Activated T-helper 2 cell treated with anti-CD3 and anti-CD28 coated beads, Interferon-gamma antibody, Interleukin-2, Interleukin-4, amounts not matched to agents 10 μg/mL and 5 μg/mL and 100 μg/mL, durations not matched to agents 14 hours and 24 hours and 36 hours (primary cell): ENCODE measurements around the gene MGST2. TPM values are rescaled to one million over a fixed set of nuclear protein-coding genes. Genes with fewer than 3 reads are reported as not detected.

Experiments
- DNase-seq: peaks from one replicate; pipeline ENCODE4 v3.0.0; 2021; ENCODE audit warnings: low spot score
- H3K27ac Mint-ChIP-seq: one replicate; pipeline ENCODE4 v1.8.0; 2021; ENCODE audit warnings: mixed read lengths
- H3K27me3 Mint-ChIP-seq: one replicate; pipeline ENCODE4 v1.8.0; 2021; ENCODE audit warnings: low read depth, mixed read lengths
- H3K36me3 Mint-ChIP-seq: one replicate; pipeline ENCODE4 v1.8.0; 2021; ENCODE audit warnings: low read depth, mixed read lengths
- H3K4me1 Mint-ChIP-seq: one replicate; pipeline ENCODE4 v1.8.0; 2021; ENCODE audit warnings: low read depth, mixed read lengths
- H3K4me3 Mint-ChIP-seq: one replicate; pipeline ENCODE4 v1.8.0; 2021; ENCODE audit warnings: low read depth, mild to moderate bottlenecking, moderate library complexity, mixed read lengths
- H3K9me3 Mint-ChIP-seq: one replicate; pipeline ENCODE4 v1.8.0; 2021; ENCODE audit warnings: mixed read lengths
- intact Hi-C: fragments of 100-400 bp; cut with micrococcal nuclease; formaldehyde crosslinking; loops from one replicate; pipeline ENCODE4 v1.15.1; 2023
- total RNA-seq: library from RNA; stranded (reverse); gene quantifications from 2 replicates; pipeline ENCODE4 v1.2.3, GENCODE V29; 2022

MGST2 gene
- total RNA-seq, 1 donor from 2014 or later = 32.5 TPM

- Mint-ChIP-seq H3K27me3 (no peaks in the 10 kb centered on the region), H3K4me1 (peaks cover 36% of the 10 kb centered on the region), H3K4me3 (no peak overlapping the region), H3K27ac (no peak overlapping the region), H3K36me3 (peaks cover 12% of the 10 kb centered on the region), H3K9me3 (no peaks in the 10 kb centered on the region)
- no peak for DNase-seq
- intact Hi-C loops = loop anchor here (5.0 kb wide), 1 partner anchor 434 kb away; no protein-coding TSS in a partner anchor
These were observed 2.4 kb downstream of the MGST2 start for GRCh38 chr4:139668036-139668435.

- peaks cover 12% of the 10 kb centered on the region for H3K36me3 Mint-ChIP-seq
- DNase-seq = no peak
- H3K27ac Mint-ChIP-seq = no peak overlapping the region
- peaks cover 36% of the 10 kb centered on the region for H3K4me1 Mint-ChIP-seq
- no peak overlapping the region for H3K4me3 Mint-ChIP-seq
- intact Hi-C loops = loop anchor here (5.0 kb wide), 1 partner anchor 434 kb away; no protein-coding TSS in a partner anchor
- H3K27me3 Mint-ChIP-seq = no peaks in the 10 kb centered on the region
- H3K9me3 Mint-ChIP-seq = no peaks in the 10 kb centered on the region
These were observed 3.1 kb downstream of the MGST2 start for GRCh38 chr4:139668658-139669201.

GRCh38 chr4:139669335-139669734 lies 3.7 kb downstream of the MGST2 start:
- Mint-ChIP-seq H3K27ac (no peak overlapping the region), H3K4me1 (peaks cover 34% of the 10 kb centered on the region), H3K36me3 (peaks cover 12% of the 10 kb centered on the region), H3K27me3 (no peaks in the 10 kb centered on the region), H3K9me3 (no peaks in the 10 kb centered on the region), H3K4me3 (no peak overlapping the region)
- intact Hi-C loops = loop anchor here (5.0 kb wide), 1 partner anchor 433 kb away; no protein-coding TSS in a partner anchor
- no peak for DNase-seq

- Mint-ChIP-seq H3K27ac (no peak overlapping the region), H3K4me3 (no peak overlapping the region), H3K36me3 (peaks cover 12% of the 10 kb centered on the region), H3K9me3 (no peaks in the 10 kb centered on the region), H3K27me3 (no peaks in the 10 kb centered on the region), H3K4me1 (peaks cover 34% of the 10 kb centered on the region)
- DNase-seq = no peak
- intact Hi-C loops = loop anchor here (5.0 kb wide), 1 partner anchor 432 kb away; no protein-coding TSS in a partner anchor
These were observed 4.3 kb downstream of the MGST2 start for GRCh38 chr4:139669890-139670289.

- no peak for DNase-seq
- Mint-ChIP-seq H3K27me3 (no peaks in the 10 kb centered on the region), H3K36me3 (peaks cover 12% of the 10 kb centered on the region), H3K4me1 (peaks cover 31% of the 10 kb centered on the region), H3K27ac (no peak overlapping the region), H3K4me3 (no peak overlapping the region), H3K9me3 (no peaks in the 10 kb centered on the region)
- intact Hi-C loops = no loop called here
These were observed 5.2 kb downstream of the MGST2 start for GRCh38 chr4:139670775-139671174.

- no peaks in the 10 kb centered on the region for H3K27me3 Mint-ChIP-seq
- no peak for DNase-seq
- no peak overlapping the region for H3K27ac Mint-ChIP-seq
- peaks cover 32% of the 10 kb centered on the region for H3K4me1 Mint-ChIP-seq
- intact Hi-C loops = no loop called here
- no peak overlapping the region for H3K4me3 Mint-ChIP-seq
- no peaks in the 10 kb centered on the region for H3K9me3 Mint-ChIP-seq
- H3K36me3 Mint-ChIP-seq = peaks cover 9% of the 10 kb centered on the region
These were observed 6.6 kb downstream of the MGST2 start for GRCh38 chr4:139672215-139672614.

GRCh38 chr4:139672732-139673131 lies 7.1 kb downstream of the MGST2 start:
- no peaks in the 10 kb centered on the region for H3K27me3 Mint-ChIP-seq
- H3K9me3 Mint-ChIP-seq = no peaks in the 10 kb centered on the region
- no peak overlapping the region for H3K27ac Mint-ChIP-seq
- DNase-seq = no peak
- H3K4me1 Mint-ChIP-seq = peaks cover 27% of the 10 kb centered on the region
- H3K36me3 Mint-ChIP-seq = peaks cover 9% of the 10 kb centered on the region
- intact Hi-C loops = no loop called here
- H3K4me3 Mint-ChIP-seq = no peak overlapping the region

GRCh38 chr4:139674875-139675550 lies 9.4 kb downstream of the MGST2 start:
- Mint-ChIP-seq H3K27ac (no peak overlapping the region), H3K9me3 (no peaks in the 10 kb centered on the region), H3K36me3 (peaks cover 28% of the 10 kb centered on the region), H3K4me1 (peaks cover 12% of the 10 kb centered on the region), H3K27me3 (no peaks in the 10 kb centered on the region), H3K4me3 (no peak overlapping the region)
- intact Hi-C loops = no loop called here
- no peak for DNase-seq

- Mint-ChIP-seq H3K36me3 (peaks cover 35% of the 10 kb centered on the region), H3K27me3 (no peaks in the 10 kb centered on the region), H3K4me1 (peaks cover 12% of the 10 kb centered on the region), H3K9me3 (no peaks in the 10 kb centered on the region), H3K4me3 (no peak overlapping the region), H3K27ac (no peak overlapping the region)
- DNase-seq = no peak
- intact Hi-C loops = no loop called here
These were observed 10.0 kb downstream of the MGST2 start for GRCh38 chr4:139675651-139676050.

- H3K36me3 Mint-ChIP-seq = peaks cover 41% of the 10 kb centered on the region
- peaks cover 9% of the 10 kb centered on the region for H3K4me1 Mint-ChIP-seq
- H3K27me3 Mint-ChIP-seq = no peaks in the 10 kb centered on the region
- H3K4me3 Mint-ChIP-seq = no peak overlapping the region
- H3K27ac Mint-ChIP-seq = no peak overlapping the region
- no peaks in the 10 kb centered on the region for H3K9me3 Mint-ChIP-seq
- DNase-seq = no peak
- intact Hi-C loops = no loop called here
These were observed 10.7 kb downstream of the MGST2 start for GRCh38 chr4:139676365-139676764.

- intact Hi-C loops = no loop called here
- no peak overlapping the region for H3K4me3 Mint-ChIP-seq
- H3K27ac Mint-ChIP-seq = no peak overlapping the region
- H3K9me3 Mint-ChIP-seq = no peaks in the 10 kb centered on the region
- no peaks in the 10 kb centered on the region for H3K27me3 Mint-ChIP-seq
- H3K36me3 Mint-ChIP-seq = peaks cover 42% of the 10 kb centered on the region
- H3K4me1 Mint-ChIP-seq = peaks cover 10% of the 10 kb centered on the region
- DNase-seq = no peak
These were observed 11.4 kb downstream of the MGST2 start for GRCh38 chr4:139676913-139677585.

- Mint-ChIP-seq H3K27ac (peak overlapping the region; percentile 6), H3K9me3 (peaks cover 14% of the 10 kb centered on the region), H3K4me3 (no peak overlapping the region), H3K27me3 (no peaks in the 10 kb centered on the region), H3K4me1 (peaks cover 21% of the 10 kb centered on the region), H3K36me3 (peaks cover 76% of the 10 kb centered on the region)
- no peak for DNase-seq
- intact Hi-C loops = no loop called here
These were observed 16.7 kb downstream of the MGST2 start for GRCh38 chr4:139682309-139682708.

- intact Hi-C loops = no loop called here
- H3K4me1 Mint-ChIP-seq = peaks cover 21% of the 10 kb centered on the region
- H3K9me3 Mint-ChIP-seq = peaks cover 14% of the 10 kb centered on the region
These were observed 17.1 kb downstream of the MGST2 start for GRCh38 chr4:139682741-139683151.

More at GRCh38 chr4:139682741-139683151, 17.1 kb downstream of the MGST2 start:
- Mint-ChIP-seq H3K27me3 (no peaks in the 10 kb centered on the region), H3K4me3 (no peak overlapping the region), H3K27ac (peak overlapping the region; percentile 6), H3K36me3 (peaks cover 76% of the 10 kb centered on the region)
- DNase-seq = no peak
